Fibroblast of peridontal ligament (primary cell): ENCODE results near the gene NPIPB8.
"Not testable (repeated sequence)": the region's sequence is repeated elsewhere in the genome, so short reads cannot be mapped to it uniquely, and the experiment has no call there.

Experiments used
- DNase-seq: peaks from one replicate; pipeline ENCODE4 v3.0.0-alpha.2; 2010; ENCODE audit errors: extremely low read depth

Gene NPIPB8

DNA sequence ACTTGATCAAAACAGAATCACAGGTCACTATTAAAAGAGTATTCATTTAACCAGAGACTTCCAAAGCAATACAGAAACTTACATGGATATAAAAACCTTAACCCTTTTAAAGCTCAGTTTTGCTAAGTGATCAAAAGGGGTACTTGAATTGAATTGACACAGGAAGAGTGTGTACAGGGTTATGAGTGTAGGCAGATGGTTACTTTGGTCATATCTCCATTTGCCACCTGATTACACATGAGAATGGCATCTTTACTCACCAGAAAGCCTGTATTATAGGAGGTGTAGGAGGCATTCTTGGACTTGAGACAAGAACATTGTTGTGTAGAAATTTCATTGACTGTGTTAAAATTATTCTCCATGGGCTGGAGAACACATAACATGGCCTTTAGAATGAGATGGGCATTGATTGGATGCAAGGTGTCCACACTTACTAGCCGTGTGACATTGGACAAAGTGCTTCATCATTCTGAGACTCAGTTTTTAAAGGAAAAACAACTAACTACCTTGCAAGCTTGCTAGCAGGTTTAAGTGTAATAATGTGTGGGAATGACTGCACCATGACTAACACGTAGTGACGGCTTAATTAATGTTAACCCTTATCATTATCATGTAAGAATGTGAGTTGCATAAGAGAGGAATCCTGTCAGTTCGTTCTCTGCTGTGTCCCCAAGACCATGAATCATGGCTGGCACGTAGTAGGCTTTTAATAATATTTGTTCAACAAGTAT, 1.6 kb upstream of the NPIPB8 start:
- not testable (repeated sequence) for DNase-seq

DNA sequence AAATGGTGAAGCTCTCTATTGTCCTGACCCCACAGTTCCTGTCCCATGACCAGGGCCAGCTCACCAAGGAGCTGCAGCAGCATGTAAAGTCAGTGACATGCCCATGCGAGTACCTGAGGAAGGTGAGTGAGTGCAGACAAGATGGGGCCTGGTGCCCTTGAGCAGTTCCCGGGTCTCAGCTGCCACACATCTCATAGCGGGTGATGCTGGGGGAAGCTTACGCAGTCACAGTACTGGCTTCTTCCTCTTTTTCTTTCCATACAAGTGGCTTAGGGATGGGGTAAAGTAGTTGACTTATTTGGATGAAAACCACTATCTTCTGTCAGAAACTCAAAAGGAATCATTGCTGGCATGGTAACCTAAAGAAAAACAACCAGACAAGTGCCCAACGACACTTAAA, 494 bp downstream of the NPIPB8 start:
- not testable (repeated sequence) for DNase-seq

DNA sequence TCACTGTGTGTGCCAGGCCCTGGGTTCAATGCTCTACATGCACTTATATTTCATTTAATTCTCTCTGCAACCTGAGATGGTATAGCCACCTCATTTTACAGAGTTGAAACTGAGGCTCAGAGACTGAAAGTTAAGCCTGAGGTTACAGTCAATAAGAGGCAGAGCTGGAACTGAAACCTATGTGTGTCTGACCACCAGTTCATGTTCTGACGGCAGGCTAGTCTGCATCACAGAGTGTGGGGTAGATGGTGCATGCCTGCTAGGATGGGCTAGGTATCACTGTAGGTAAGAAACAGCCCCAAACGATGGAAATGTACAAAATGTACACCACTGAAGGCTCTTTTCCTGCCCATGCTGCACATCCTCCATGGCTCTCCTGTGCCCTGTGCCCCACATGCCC, 2.1 kb downstream of the NPIPB8 start:
- DNase-seq: not testable (repeated sequence)

DNA sequence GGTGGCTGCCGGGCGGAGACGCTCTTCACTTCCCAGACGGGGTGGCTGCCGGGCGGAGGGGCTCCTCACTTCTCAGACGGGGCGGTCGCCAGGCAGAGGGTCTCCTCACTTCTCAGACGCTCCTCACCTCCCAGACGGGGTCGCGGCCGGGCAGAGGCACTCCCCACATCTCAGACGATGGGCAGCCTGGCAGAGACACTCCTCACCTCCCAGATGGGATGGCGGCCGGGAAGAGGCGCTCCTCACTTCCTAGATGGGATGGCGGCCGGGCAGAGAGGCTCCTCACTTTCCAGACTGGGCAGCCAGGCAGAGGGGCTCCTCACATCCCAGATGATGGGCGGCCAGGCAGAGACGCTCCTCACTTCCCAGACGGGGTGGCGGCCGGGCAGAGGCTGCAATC, 28.4 kb downstream of the NPIPB8 start:
- DNase-seq: not testable (repeated sequence)

- DNase-seq: not testable (repeated sequence)
Measured at GRCh38 chr16:28667480-28667879, 29.6 kb downstream of the NPIPB8 start.

DNA sequence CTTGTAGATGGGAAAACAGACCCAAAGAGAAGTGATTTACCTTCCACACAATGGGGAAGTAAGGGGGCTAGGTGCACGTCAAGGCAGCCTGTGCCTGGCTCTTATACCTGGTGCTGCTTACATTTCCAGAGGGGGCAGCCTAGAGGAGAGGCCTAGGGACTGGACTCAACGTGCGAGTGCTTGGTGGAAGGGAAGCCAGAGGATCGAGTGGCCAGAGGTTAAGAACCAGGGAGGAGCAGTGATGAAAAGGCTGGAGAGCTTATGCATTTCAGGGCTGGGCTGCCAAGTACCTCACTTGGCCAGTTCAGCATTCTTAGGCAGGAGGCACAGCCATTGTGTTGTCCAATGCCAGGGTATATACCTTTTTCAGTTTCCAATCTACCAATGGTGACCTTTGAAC, 30.3 kb downstream of the NPIPB8 start:
- not testable (repeated sequence) for DNase-seq

- DNase-seq: not testable (repeated sequence)
Measured at GRCh38 chr16:28688327-28688952, 50.6 kb downstream of the NPIPB8 start.

GRCh38 chr16:28689425-28689824, 51.6 kb downstream of the NPIPB8 start:
- DNase-seq: not testable (repeated sequence)

- DNase-seq: not testable (repeated sequence)
Measured at GRCh38 chr16:28691722-28692121, 53.9 kb downstream of the NPIPB8 start.

- DNase-seq: not testable (repeated sequence)
Measured at GRCh38 chr16:28693257-28693950, 55.5 kb downstream of the NPIPB8 start.

- not testable (repeated sequence) for DNase-seq
Measured at GRCh38 chr16:28699792-28700191, 61.9 kb downstream of the NPIPB8 start.

DNA sequence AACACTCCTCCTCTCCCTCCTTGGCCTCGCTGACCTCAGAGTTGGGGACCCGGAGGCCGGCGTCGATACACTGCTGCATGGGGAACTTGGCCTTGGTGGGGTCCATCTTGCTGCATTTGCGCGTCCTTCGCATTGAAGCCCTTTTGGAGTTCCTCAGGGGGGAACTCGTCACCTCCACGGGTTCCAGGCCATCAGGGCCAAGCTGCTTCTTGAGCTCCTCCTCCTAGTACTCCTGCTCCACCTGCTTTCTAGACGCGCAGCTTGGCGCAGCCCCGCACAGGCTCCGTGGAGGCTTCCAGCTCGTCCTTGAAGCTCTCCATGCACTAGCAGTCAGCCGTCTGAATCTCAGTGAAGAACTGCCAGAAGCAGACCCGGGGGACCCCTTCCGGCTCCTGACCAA, 62.5 kb downstream of the NPIPB8 start:
- DNase-seq: not testable (repeated sequence)

DNA sequence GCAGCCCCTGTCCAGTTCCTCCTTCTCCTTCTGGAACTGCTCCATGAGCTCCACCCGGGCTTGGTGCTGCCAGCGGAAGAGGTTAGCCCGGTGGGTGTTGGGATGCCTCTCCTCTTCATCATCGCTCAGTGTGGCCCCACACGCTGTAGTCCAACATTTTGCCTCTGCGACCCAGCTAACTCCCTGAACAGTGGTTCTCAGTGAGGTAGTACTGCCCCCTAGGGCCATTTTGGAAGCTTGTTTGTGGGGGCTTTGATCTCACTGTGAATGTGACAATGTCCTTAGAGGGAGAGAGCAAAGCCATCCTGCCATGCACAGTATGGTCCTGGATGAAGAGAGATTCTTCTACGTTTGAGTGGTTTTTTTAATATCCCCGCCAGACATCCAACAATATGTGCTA, 63.5 kb downstream of the NPIPB8 start:
- not testable (repeated sequence) for DNase-seq

GRCh38 chr16:28704246-28704645, 66.4 kb downstream of the NPIPB8 start:
- DNase-seq: not testable (repeated sequence)
